ENCODE results near the gene DCAF16. TPM values are rescaled to one million over a fixed set of nuclear protein-coding genes. Genes with fewer than 3 reads are reported as not detected.

Gene DCAF16
- polyA plus RNA-seq, 2 of the 4 experiments (the other 2 are of a cell fraction): 6.3 to 13.3 TPM

GRCh38 chr4:17810260-17811077 is at the start of gene DCAF16, which contains the start of gene NCAPG (continued):
- no peak for TF ChIP-seq CBX8 (IDR thresholded peaks at IDR 0.05)
- TF ChIP-seq EHF (CRISPR knock-in tag; IDR thresholded peaks at IDR 0.05): no peak
- no peak for TF ChIP-seq CEBPB (IDR thresholded peaks at IDR 0.05)
- TF ChIP-seq NFE2L2 (conservative IDR thresholded peaks at IDR 0.05; ENCODE audit: low read length): no peak
- TF ChIP-seq ESRRA (IDR thresholded peaks at IDR 0.05; ENCODE audit: borderline replicate concordance, low read length): no peak
- no peak; the same call in 1 of the 2 replicates for TF ChIP-seq GATA3 (IDR thresholded peaks at IDR 0.05; ENCODE audit: borderline replicate concordance)
- no peak for TF ChIP-seq ELK1 (IDR thresholded peaks at IDR 0.05; ENCODE audit: low read depth, low read length)
- TF ChIP-seq MAFK (IDR thresholded peaks at IDR 0.05; ENCODE audit: partially characterized antibody): no peak
- no peak for TF ChIP-seq RARB (CRISPR knock-in tag; IDR thresholded peaks at IDR 0.05)
- TF ChIP-seq NPAS2 (CRISPR knock-in tag; IDR thresholded peaks at IDR 0.05; ENCODE audit: borderline replicate concordance): no peak
- TF ChIP-seq ZFP36 (IDR thresholded peaks at IDR 0.05; ENCODE audit: borderline replicate concordance, partially characterized antibody): no peak
- no peak for TF ChIP-seq HMGXB4 (CRISPR knock-in tag; IDR thresholded peaks at IDR 0.05; ENCODE audit: borderline replicate concordance)
- no peak for TF ChIP-seq KDM5A (IDR thresholded peaks at IDR 0.05)
- no peak for TF ChIP-seq HEYL (CRISPR knock-in tag; IDR thresholded peaks at IDR 0.05)
- TF ChIP-seq POLR2A (IDR thresholded peaks at IDR 0.05; ENCODE audit: low read length): peak; percentile 91
- TF ChIP-seq RCOR1 (IDR thresholded peaks at IDR 0.05; ENCODE audit: low read depth, low read length): no peak
- TF ChIP-seq MYC (IDR thresholded peaks at IDR 0.05; ENCODE audit: borderline replicate concordance, low read length): peak; percentile 31; the same call in 1 of the 2 replicates
- TF ChIP-seq CBX2 (IDR thresholded peaks at IDR 0.05; ENCODE audit: borderline replicate concordance, low read depth): no peak
- peak; percentile 93 for TF ChIP-seq E2F6 (IDR thresholded peaks at IDR 0.05; ENCODE audit: borderline replicate concordance, low read depth)
- TF ChIP-seq FOSB (CRISPR knock-in tag; IDR thresholded peaks at IDR 0.05): no peak

- Histone ChIP-seq H3K4me2 (no peak overlapping the region), H3K9me3 (peaks cover 8% of the 10 kb centered on the region; the same call in 1 of the 3 replicates), H3K4me1 (no peaks in the 10 kb centered on the region), H3K4me3 (no peak overlapping the region), H3K27ac (no peak overlapping the region)
- ATAC-seq (no peak), DNase-seq (ENCODE audit: low read depth in 1 of 2, low spot score in 1 of 2) (no peak), FAIRE-seq (no peak)
- POLR2A ChIA-PET: no interaction called here
- CTCF ChIA-PET: no interaction called here
- 89% methylated on average over 5 of the region's 5 CpGs for WGBS (ENCODE audit: missing lambda C conversion rate)
- TF ChIP-seq REST (IDR thresholded peaks at IDR 0.05): no peak
- TF ChIP-seq MAZ (IDR thresholded peaks at IDR 0.05; ENCODE audit: borderline replicate concordance, low read depth, low read length): no peak
- no peak for TF ChIP-seq CHD4 (IDR thresholded peaks at IDR 0.05; ENCODE audit: borderline replicate concordance)
- TF ChIP-seq CBX8 (IDR thresholded peaks at IDR 0.05): no peak
- no peak for TF ChIP-seq RAD21 (conservative IDR thresholded peaks at IDR 0.05 in 1 of 2, IDR thresholded peaks at IDR 0.05 in 1 of 2)
- TF ChIP-seq HEYL (CRISPR knock-in tag; IDR thresholded peaks at IDR 0.05): no peak
- TF ChIP-seq BCL3 (IDR thresholded peaks at IDR 0.05): no peak
- TF ChIP-seq MAFK (IDR thresholded peaks at IDR 0.05; ENCODE audit: partially characterized antibody): no peak
- no peak for TF ChIP-seq CTCF (IDR thresholded peaks at IDR 0.05)
- no peak for TF ChIP-seq EHMT2 (IDR thresholded peaks at IDR 0.05; ENCODE audit: low read depth)
- no peak for TF ChIP-seq FOSB (CRISPR knock-in tag; IDR thresholded peaks at IDR 0.05)
Measured at GRCh38 chr4:17859793-17860406, 49.3 kb upstream of the DCAF16 start.

Data from A549 (cell line).